Endodermal cell (in vitro differentiated cells): ENCODE data around the gene DSN1. TPM values are rescaled to one million over a fixed set of nuclear protein-coding genes. Genes with fewer than 3 reads are reported as not detected.

Experiments used
- DNase-seq: peaks from one replicate; pipeline ENCODE4 v3.0.0-alpha.2; 2017
- H3K27ac ChIP-seq: 2 replicates; pipeline ENCODE4 v1.5.1; 2013; ENCODE audit warnings: mild to moderate bottlenecking, low read depth, low read length, moderate library complexity
- H3K27me3 ChIP-seq: 2 replicates; pipeline ENCODE4 v1.6.1; 2013; ENCODE audit warnings: mild to moderate bottlenecking, low read length, moderate library complexity; ENCODE audit not compliant: insufficient read depth, control insufficient read depth, poor library complexity, severe bottlenecking
- H3K36me3 ChIP-seq: 2 replicates; pipeline ENCODE4 v1.7.0; 2013; ENCODE audit warnings: mild to moderate bottlenecking, low read length, moderate library complexity; ENCODE audit not compliant: control insufficient read depth, insufficient read depth
- H3K4me1 ChIP-seq: one replicate; pipeline ENCODE4 v1.7.0; 2013; ENCODE audit warnings: low read length; ENCODE audit not compliant: control insufficient read depth, insufficient read depth
- H3K4me3 ChIP-seq: 2 replicates; pipeline ENCODE4 v1.5.1; 2013; ENCODE audit warnings: mild to moderate bottlenecking, low read length, moderate library complexity
- H3K9ac ChIP-seq: 2 replicates; pipeline ENCODE4 v1.6.1; 2013; ENCODE audit warnings: mild to moderate bottlenecking, low read length, moderate library complexity; ENCODE audit not compliant: poor library complexity, severe bottlenecking; ENCODE audit errors: extremely low read depth
- H3K9me3 ChIP-seq: 2 replicates; pipeline ENCODE4 v1.6.1; 2013; ENCODE audit warnings: mild to moderate bottlenecking, low read length, moderate library complexity; ENCODE audit not compliant: control insufficient read depth
- H3K27ac Mint-ChIP-seq: 2 replicates; pipeline ENCODE4 v1.8.0; 2020; ENCODE audit warnings: mixed read lengths
- H3K27me3 Mint-ChIP-seq: 2 replicates; pipeline ENCODE4 v1.8.0; 2021; ENCODE audit warnings: mild to moderate bottlenecking, mixed read lengths; ENCODE audit not compliant: insufficient read depth
- H3K36me3 Mint-ChIP-seq: 2 replicates; pipeline ENCODE4 v1.8.0; 2020; ENCODE audit warnings: low read depth, mixed read lengths
- H3K4me1 Mint-ChIP-seq: 2 replicates; pipeline ENCODE4 v1.8.0; 2020; ENCODE audit warnings: mixed read lengths
- H3K4me3 Mint-ChIP-seq: 2 replicates; pipeline ENCODE4 v1.8.0; 2020; ENCODE audit warnings: mild to moderate bottlenecking, moderate library complexity, mixed read lengths
- H3K9me3 Mint-ChIP-seq: 2 replicates; pipeline ENCODE4 v1.8.0; 2020; ENCODE audit warnings: mild to moderate bottlenecking, mixed read lengths
- CTCF ChIP-seq: fragments of 200-600 bp; sonication (generic); conservative IDR thresholded peaks from 2 replicates; pipeline ENCODE4 v1.5.0; 2021; ENCODE audit warnings: antibody characterized with exemption, mild to moderate bottlenecking
- WGBS, 2 experiments: methylation state at CpG; one replicate each; pipeline versions ENCODE4 v1.1.5 to v1.1.7; 2013; ENCODE audit warnings: missing lambda C conversion rate in 2 of 2, mixed read lengths in 1 of 2; ENCODE audit not compliant: insufficient coverage in 1 of 2, insufficient read length in 1 of 2; 5-methylcytosine and 5-hydroxymethylcytosine counted together
- total RNA-seq, 2 donors: library from RNA; stranded (reverse); fragmentation: NEBNext Ultra II Directional in 1 of 2; extraction: Animal tissue kit (Norgen Biotek cat#: 25700) in 1 of 2; gene quantifications; 2 replicates in 1 of 2; 3 replicates in 1 of 2; pipeline ENCODE4 v1.2.1, GENCODE V29; 2021

DSN1 gene
- total RNA-seq, 2 donors from 2014 or later, result 21.4 to 32.4 TPM

GRCh38 chr20:36709126-36709525 is 64.4 kb downstream of the DSN1 start:
- no peaks in the 10 kb centered on the region for H3K27me3 Mint-ChIP-seq
- H3K9me3 Mint-ChIP-seq, result no peaks in the 10 kb centered on the region
- no peaks in the 10 kb centered on the region for H3K27me3 ChIP-seq
- TF ChIP-seq CTCF, result no peak
- H3K4me1 ChIP-seq, result no peaks in the 10 kb centered on the region
- H3K27ac ChIP-seq, result no peak overlapping the region
- H3K9me3 ChIP-seq, result no peaks in the 10 kb centered on the region
- H3K36me3 ChIP-seq, result no peaks in the 10 kb centered on the region
- H3K4me3 Mint-ChIP-seq, result no peak overlapping the region
- H3K4me1 Mint-ChIP-seq, result no peaks in the 10 kb centered on the region
- no peak overlapping the region for H3K9ac ChIP-seq
- no peak overlapping the region for H3K27ac Mint-ChIP-seq
- H3K36me3 Mint-ChIP-seq, result no peaks in the 10 kb centered on the region
- DNase-seq, result no peak
- no peak overlapping the region for H3K4me3 ChIP-seq
- 92 to 93% methylated on average over 3 to 5 of the region's 5 CpGs for WGBS, 2 experiments

GRCh38 chr20:36703530-36703929 is 70.0 kb downstream of the DSN1 start:
- WGBS, 2 experiments, result 100% methylated on average over 4 of the region's 4 CpGs; no CpG with 5 or more reads in 1 of the 2 experiments
- Mint-ChIP-seq H3K27me3 (no peaks in the 10 kb centered on the region), H3K4me3 (no peak overlapping the region), H3K9me3 (no peaks in the 10 kb centered on the region), H3K36me3 (no peaks in the 10 kb centered on the region), H3K27ac (no peak overlapping the region), H3K4me1 (peaks cover 13% of the 10 kb centered on the region)
- no peak for TF ChIP-seq CTCF
- H3K4me1 ChIP-seq, result no peaks in the 10 kb centered on the region
- no peak for DNase-seq
- no peaks in the 10 kb centered on the region for H3K9me3 ChIP-seq
- no peaks in the 10 kb centered on the region for H3K27me3 ChIP-seq
- no peaks in the 10 kb centered on the region for H3K36me3 ChIP-seq
- no peak overlapping the region for H3K27ac ChIP-seq
- no peak overlapping the region for H3K4me3 ChIP-seq
- no peak overlapping the region for H3K9ac ChIP-seq

Other genes starting within 250 kb of the DSN1 start
- gene MYL9, start 232.2 kb downstream of the DSN1 start, total RNA-seq, result 100 to 1,000 TPM; 264 to 284 TPM
- gene TGIF2, start 200.2 kb downstream of the DSN1 start, total RNA-seq, result 10 to 100 TPM; 33.4 to 39.0 TPM
- gene RAB5IF, start 168.0 kb downstream of the DSN1 start, total RNA-seq, result 10 to 100 TPM; 98.9 to 99.9 TPM
- gene SLA2, start 127.6 kb downstream of the DSN1 start, total RNA-seq, result under 1 TPM; 0.44 to 0.68 TPM
- 10 to 100 TPM; 24.6 to 26.1 TPM for gene NDRG3, start 27.7 kb downstream of the DSN1 start, total RNA-seq
- under 1 TPM; 0.18 to 0.24 TPM for gene TLDC2, start 102.4 kb upstream of the DSN1 start, total RNA-seq
- gene SAMHD1, start 177.9 kb upstream of the DSN1 start, total RNA-seq, result 1 to 10 TPM; 3.7 to 4.9 TPM